DMS79 treated with DMSO at 0.1 percent for 48 hours (cell line): ENCODE measurements around the gene ZNF511.

Source experiments
- DNase-seq: peaks from one replicate; lab custom pipeline; 2025; lab: John Stamatoyannopoulos, UW

ZNF511 gene

DNA sequence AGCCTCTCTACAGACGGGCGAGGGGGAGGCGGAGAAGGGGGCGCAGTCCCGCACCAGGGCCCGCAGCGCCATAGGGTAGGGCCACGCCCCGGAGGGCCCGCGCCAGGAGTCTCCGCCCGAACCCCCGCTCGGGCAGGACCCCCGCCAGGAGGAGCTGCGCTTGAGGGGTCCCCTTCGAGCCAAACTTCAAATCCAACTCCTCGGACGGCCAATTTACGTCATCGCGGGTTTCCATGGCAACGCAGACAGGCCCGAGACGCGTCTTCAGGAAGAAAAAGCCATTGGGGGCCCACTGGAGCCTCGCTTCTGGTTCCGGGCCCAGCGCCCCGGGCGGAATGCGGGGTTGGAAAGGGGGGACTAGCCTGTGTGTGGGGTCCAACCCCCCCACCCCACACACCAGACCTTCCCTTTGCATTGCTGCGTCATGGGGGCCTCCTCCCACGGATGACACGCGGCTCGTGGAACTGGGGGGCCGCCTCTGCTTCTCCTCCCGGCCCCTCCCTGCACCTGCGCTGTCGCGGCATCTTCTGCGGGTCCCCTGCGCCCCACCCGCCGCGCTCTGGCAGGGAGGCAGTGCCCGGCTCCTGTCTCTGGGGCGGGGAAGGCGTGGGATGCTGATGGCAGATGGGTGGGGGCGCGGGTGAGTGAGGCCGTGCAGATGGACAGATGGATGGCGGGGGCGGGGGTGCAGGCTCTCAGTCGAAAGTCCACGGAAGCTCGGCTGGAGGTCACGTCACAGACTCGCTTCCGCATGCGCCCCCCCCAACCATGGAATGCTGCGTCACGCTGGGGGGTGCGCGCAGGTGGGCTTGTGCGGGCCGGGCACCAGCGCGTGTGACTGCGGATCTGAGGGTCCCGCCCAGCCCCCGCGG, 26.8 kb downstream of the ZNF511 start:
- DNase-seq, result no peak

DNA sequence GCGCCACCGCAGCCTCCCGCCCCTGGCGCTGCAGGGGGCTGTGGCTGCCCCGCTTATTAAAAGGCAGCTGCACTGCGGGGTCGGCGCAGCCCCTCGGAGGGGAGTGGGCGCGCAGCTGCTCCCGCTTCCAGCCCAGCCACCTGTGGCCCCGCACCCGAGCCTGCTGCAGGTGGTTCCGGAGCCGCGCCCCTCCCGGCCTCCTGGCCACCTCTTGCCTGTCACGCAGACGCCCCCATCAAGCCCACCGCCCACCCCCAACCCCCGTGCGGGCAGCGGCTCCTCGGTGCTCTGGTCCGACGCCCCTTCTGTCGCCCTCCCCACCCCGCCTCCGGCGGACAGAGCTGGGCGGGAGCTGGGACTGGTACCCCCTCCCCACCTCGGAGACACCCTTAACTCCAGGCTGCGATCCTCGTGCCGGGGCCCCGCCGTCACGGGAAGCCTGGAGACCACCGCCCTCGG, 27.4 kb downstream of the ZNF511 start:
- DNase-seq, result no peak

DNA sequence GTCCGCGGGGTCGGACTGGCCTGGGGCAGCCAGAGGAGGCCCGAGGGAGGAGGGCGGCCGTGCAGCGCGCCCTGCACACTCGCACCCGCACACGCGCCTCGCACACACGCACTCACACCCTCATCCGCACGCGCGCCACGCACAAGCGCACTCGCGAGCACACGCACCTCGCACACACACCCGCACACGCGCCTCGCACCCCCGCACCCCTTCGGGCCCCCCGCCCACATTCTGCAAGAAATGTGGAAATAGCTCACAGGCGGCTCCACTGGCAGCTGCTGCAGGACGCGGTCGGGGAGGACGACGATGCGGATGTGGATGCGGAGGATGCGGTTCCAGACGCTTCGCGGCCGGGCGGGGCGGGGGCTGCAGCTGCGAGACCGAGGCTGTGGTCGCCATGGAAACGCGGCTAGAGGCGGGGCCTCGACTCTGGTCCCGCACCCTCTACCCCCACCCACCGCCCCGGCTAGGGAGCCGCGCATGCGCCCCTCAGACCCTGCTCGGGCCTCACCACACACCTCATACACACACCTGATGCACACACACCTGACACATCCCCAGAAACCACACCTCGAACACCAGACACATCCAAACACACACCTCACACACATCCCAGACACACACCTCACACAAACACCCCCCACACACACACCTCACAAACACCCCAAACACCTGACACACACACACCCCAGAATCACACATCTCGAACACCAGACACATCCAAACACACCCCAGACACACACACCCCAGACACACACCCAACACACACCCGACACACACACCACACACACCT, 28.1 kb downstream of the ZNF511 start, which contains the start of gene CALY:
Gene CALY, minus strand, starts transcription at position 320 of the 793 bp plus-strand sequence. CDS start 7,907 bp downstream, outside the sequence.
- no peak for DNase-seq

DNA sequence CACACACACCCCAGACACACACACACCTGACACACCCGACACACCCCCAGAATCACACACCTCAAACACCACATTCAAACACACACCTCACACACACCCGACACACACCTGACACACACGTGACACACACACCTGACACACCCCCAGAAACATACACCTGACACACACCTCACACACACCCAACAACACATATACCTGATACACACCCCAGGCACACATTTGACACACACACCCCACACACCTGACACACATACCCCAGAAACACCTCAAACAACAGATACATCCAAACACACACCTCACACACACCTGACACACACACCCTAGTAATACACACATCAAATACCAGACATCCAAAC, 28.6 kb downstream of the ZNF511 start:
- DNase-seq, result no peak

DNA sequence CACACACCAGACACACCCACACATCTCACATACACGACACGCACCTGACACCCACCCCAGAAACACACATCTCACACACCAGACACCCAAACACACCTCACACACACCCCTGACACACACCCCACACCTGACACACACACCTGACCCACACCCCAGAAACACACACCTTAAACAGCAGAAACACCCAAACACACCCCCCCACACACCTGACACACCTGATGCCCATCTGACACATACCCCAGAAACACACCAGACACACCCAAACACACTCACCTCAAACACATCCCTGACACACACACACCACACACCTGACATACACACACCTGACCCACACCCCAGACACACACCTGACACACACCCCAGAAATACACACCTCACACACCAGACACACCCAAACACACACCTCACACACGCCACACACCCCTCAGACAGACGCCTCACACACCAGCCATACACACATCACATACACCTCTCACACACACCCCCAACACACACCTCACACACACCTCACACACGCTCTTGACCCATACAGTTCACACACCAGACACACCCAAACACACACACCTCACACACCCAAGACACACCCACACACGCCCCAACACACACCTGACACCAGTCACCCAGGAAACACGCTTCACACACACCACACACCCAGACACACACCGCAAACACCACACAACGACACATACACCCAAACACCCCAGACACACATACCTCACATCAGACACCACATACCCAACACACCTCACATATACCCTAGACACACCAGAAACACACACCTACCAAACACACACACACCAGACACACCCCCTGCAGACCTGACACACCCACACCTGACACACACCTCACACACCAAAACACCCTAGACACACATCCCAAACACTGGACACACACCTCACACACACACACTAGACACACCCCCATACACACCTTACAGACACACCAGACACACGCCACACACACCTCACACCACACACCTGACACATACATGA, 29.7 kb downstream of the ZNF511 start:
- DNase-seq, result no peak

DNA sequence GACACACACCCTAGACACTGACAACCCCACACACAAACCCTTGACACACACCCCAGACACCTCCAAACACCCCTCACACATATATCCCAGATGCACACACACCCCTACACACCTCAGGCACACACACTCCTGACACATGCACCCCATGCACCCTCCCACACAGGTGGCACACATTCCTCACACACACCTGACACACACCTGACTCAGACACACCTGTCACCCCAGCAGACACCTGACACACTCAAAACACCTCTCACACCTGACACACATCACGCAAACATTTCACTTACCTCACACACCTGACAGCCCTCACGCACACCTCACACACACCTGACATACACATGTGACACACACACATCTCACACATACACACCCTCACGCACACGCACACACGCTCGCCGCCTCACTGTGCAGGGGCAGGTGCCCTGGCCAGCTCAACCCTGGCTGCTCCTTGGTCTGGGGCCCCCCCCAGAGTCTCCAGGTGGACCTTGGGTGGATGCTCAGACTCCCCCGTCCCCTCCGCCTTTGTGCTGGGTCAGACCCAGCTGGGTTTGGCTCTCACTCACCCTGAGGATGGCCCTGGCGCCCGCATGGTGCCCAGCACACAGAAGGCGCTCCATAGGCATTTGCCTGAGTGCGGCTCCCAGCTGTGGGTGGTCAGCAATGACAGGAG, 31.1 kb downstream of the ZNF511 start:
- DNase-seq, result no peak

DNA sequence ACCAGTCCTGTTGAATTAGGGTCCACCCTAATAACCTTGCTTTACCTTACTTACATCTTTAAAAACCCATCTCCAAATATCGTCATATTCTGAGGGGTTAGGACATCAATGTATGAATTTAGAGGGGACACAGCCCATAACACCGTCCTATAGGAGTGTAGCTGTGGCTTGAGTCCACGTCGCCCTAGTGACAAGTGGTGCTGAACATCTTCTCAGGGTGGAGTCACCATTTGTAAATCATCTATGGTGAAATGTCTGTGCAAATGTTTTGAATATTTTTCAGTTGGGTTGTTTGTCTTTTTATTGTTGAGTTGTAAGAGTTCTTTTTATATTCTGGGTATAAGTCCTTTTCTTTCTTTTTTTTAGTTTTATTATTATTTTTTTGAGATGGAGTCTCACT, 33.3 kb downstream of the ZNF511 start:
- DNase-seq, result no peak

DNA sequence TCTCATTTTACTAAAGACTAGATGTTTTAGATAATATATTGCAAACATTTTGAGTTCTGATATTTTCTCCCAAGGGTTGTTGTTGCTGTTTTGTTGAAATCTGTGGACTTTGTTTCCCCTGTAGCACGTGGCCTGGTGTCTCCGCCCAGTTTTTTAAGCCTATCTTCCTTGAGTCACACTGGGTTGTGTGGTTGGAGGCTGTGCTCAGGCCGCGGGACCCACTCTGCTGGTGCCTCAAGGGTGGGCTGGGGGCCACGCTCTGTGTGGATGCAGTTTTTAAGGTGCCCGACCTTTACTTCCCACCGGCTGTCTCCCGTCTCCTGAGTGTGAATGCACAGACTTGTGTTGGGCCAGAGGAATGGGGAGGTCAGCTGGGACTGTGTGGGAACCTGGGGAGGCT, 34.2 kb downstream of the ZNF511 start:
- no peak for DNase-seq

DNA sequence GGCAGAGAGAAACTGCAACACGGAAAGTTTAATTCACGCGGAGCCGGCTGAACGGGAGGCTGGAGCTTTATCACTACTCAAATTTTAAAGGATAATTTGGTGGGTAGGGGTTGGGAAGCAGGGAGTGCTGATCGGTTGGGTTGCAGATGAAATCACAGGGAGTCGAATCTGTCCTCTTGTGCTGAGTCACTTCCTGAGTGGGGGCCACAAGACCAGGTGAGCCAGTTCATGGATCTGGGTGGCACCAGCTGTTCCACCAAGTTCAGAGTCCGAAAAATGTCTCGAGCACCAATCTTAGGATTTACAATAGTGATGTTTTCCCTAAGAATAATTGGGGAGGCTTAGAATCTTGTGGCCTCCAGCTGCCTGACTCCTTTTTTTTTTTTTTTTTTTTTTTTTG, 34.8 kb downstream of the ZNF511 start:
- no peak for DNase-seq

DNA sequence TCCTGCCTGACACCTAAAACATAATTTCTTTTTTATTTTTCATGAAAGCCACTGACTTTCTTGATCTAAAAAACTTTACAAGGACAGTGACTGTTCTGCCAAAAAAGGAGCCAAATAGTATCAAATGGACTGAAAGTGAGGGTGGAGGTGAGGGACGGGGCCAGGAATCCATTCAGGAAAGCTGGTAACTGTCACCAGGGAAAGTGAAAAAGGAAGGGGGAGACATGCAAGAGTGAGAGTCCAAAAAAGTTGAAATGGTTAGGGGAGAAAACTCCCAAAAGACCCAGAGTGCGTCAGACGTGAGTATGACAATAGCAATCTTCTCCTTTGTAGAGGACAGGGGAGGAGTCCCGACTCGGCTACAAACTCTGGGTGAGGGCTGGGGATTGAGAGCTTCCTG, 35.5 kb downstream of the ZNF511 start:
- no peak for DNase-seq

DNA sequence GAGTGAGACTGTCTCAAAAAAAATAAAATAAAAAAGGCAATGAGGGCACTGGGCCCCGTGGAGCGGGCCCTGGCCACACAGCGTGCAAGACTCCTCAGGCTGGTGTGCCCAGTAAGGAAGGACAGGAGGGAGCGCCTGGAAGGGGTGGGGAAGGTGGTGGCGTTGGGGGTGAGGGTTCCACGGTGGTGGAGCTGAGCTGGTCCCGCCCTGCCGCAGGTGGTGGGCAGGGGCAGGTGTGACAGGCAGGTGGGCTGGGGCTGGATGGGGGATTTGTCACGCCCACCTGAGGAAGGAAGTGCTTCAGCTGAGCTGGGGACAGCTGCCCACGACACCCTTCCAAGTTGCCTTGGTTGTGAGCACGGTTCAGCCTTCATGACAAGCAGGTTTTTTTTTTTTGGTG, 37.7 kb downstream of the ZNF511 start:
- DNase-seq, result no peak

DNA sequence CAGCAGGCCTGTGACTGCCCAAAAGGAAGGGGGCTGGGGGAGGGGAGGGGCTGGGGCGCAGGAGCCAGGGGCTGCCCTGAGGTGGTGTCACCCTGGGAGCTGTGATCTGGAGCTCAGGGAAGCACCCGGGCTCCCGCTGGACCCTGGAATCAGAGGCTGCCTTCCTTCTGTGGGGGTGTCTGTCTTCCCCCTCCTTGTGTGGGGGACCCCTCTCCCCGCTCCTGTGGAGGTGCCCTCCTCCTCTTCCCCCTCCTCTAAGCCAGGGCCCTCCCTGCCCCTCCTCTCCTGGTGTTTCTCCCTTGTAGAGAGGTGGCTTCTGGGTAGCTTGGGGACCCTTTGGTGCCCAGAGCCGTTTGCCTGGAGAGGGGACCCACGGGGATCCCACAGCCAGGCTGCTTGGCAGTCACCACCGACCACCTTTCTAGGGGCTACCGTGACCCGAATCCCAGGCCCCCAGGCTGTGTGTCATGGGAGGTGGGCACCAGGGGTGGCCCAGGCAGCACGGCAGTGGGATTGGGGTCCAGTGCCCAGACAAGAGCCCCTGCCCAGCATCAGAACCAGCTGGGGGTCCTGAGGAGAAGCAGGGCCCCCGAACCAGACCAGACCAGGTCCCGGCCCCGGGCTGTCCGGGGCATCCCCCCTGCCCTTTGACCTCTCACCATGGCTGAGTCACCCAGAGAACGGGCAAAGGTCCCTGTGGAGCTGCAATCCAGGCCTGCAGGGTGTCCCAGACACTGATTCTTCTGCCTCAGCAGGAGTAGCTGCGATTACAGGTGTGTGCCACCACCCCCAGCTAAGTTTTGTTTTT, 39.2 kb downstream of the ZNF511 start:
- DNase-seq, result no peak

DNA sequence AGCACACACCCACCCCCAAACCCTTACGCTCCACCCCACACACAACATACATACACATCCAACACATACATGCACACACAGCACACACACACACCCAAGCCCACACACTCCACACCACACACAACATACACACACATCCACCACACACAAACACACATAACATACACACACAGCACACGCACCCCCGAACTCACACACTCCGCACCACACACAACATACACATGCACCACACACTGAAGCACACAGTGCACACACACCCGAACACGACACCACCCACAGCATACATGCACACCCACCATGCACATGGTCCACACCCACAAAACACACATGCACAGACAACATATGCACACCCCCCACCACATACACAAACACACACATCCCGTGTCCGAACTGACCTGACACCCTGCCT, 40.5 kb downstream of the ZNF511 start:
- DNase-seq, result no peak

DNA sequence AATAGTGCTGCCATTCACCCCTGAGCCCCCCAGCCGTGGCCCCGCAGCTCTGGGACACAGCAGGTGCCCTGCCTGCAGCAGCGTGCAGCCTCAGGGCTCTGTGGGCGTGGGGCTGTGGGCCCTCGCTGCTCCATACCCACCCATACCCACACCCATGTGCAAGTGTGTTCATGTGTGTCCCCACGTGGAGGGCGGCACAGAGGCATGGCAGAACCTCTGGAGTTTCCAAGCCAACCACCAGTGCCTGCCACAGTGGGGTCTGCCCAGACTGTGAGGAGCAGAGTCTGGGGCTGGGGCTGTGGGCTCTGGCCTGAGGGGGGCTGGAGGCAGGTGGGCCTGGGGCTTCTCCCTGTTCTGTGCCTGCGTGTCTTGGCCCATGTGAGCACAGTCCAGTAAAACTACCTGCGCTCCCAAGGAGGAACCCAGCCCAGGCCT, 40.9 kb downstream of the ZNF511 start:
- no peak for DNase-seq

DNA sequence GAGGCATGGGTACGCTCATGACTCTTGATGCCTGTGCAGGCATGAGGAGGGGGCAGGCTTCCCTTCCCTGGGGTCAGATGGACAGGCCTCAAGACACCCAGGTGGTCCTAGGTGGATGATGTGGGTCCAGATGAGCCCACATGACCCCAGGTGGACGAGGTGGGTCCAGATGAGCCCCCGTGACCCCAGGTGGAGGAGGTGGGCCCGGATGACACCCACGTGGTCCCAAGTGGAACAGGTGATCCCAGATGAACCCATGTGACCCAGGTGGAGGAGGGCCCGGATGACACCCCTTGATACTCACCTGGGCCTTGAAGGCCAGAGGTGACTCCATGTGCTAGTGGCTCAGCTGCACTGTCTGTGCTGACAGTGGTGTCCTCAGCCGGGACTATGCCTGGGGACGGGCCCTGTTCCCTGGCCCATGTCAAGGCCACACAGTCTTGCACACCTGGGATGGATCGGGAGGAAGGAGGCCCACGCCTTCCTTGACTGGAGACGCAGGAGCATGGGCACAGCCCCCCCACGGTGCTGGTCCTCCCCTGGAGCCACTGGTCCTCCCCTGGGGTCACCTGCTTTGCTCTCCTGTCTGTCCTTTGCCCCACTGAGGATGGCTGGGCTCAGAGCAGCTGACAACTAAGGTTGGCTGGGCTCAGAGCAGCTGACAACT, 41.7 kb downstream of the ZNF511 start:
- DNase-seq, result no peak

DNA sequence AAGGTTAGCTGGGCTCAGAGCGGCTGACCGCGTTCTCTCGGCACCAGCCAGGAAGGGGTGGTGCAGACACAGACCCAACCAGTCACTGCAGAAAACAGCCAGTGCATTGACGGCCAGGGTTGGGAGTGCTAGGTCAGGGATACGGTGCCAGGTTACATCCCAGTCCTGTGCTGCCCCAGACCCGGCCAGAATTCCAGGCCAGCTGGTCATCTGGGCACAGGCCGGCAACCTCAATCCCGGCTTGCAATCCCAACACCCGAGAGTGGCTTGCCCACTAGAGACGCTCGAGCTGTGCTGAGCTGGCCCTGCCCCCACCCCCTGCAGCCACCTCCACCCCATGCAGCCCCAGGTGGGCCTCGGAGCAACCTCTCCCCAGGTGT, 42.2 kb downstream of the ZNF511 start:
- no peak for DNase-seq

DNA sequence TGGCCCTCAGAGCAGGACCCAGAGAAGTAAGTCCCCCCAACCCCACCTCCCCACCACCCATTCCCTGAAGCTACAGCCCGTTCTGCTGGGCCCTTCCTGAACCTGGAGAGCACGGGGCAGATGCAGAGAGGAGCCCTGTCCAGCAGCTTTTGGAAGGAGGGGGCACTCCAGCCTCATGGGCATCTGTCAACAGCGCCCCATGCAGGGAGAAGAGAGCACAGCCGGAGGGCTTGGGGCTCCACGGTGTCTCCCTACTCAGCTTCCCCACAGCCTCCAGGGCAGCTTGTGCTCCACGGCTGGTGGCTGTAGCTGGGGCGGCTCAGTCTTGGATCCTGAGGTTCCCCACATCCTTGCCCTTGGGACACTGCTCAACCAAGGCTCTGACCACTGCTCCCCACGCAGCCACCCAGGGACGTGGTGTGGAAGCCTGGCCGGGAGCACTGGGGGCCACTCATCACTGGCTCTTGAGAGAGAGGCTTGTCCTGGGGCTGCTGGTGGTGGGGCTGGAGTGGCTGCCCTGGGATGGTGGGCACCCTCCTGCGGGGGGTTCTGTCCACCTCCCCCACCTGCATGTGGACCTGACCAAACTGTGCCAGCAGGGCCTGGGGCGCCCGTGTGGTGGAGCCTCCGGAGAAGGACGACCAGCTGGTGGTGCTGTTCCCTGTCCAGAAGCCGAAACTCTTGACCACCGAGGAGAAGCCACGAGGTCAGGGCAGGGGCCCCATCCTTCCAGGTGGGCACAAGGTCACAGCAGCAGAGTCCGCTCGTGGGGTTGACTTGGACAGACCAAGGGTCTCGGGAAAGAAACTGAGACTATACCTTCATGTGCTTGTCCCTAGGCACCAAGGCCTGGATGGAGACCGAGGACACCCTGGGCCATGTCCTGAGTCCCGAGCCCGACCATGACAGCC, 42.9 kb downstream of the ZNF511 start:
- no peak for DNase-seq

DNA sequence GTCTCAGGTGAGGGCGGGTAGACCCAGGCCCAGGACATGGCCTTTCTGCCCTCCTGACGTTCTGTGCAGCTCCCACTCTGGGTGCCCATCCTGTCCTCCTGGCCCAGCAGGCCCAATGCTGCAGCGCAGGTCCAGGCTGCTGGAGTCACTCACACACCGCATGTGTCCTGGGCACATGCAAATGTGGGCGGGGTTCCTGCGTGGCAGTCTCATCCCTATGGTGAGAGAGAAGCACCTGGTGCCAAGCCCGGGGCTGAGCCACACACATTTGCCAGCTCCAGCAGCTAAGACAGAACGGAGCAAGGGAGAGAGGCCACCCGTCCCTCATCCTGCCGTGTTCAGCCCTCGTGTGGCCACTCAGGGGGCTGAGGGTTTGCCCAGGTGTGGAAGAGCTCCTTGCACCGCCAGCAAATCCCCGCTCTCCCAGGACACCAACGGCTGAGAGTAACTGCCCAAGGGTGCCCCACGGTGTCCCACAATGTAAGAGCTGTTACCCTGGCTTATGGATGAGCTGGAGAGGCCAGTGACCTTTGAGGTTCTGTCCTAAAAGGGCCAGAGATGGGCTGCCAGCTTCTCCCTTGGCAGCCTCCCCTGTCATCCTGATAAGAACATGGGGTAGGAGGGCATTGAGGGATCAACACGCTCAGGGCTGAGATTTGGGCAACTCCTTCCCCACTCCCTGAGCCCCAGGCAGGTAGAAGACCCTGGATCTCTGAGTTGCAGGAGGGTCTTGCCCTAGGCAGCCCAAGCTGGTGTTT, 44.7 kb downstream of the ZNF511 start:
- no peak for DNase-seq
